Raji (cell line): Measurements from ENCODE around the gene NUDCD3.

ENCODE experiments used
- POLR2A ChIP-seq: IDR thresholded peaks from 2 replicates; pipeline ENCODE4 v1.6.1; 2011; ENCODE audit warnings: low read depth, low read length, control low read depth; ENCODE audit not compliant: insufficient read depth

The NUDCD3 gene

DNA sequence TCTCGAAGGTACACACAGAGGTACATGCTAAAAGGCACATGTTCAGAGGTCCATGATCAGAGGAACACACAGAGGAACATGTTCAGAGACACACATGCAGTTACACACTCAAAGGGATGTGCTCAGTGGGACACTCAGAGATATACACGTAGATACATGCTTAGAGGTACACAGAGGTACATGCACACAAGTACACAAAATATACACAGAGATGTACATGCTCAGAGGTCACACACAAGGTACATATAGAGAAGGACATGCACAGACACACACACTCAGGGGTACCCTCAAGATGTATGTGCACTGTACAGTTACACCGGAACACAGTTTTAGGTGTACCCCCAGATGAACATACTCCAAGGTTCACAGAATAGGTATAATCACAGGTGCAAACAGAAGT, 31.9 kb upstream of the NUDCD3 start:
- TF ChIP-seq POLR2A = no peak

DNA sequence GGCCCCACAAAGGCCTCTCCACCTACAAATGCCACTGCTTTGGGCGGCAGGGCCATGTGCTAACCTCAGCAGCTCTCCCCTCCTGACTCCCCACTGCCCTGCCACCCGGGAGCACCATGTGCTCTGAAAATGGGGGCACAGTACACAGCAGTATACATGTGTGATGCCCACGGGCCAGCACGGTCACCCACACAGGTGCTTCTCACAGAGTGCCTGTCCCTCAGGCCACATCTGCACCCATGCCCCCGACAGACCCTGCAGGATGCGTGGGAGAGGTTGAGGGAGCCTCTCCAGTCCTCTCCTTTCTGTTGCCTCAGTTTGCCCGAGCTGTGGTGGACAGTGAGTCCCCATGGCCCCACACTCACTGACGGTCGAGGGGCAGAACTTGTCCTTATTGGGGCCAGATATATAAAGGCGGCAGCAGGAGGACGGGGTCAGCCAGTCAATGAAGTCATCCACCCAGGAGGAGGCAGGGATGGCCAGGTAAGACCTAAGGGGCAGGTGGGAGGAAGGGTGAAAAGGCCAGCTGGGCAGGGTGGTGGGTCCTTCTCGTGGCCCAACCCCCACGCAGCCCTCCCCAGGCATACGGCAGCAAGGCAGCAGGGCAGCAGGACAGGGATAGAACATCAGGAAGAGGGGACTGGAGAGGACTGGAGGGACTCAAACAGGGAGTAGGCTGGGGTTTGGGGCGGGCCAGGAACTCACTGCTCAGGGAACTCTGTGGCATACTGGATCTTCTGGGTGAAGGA, 31.1 kb upstream of the NUDCD3 start:
- TF ChIP-seq POLR2A = no peak

DNA sequence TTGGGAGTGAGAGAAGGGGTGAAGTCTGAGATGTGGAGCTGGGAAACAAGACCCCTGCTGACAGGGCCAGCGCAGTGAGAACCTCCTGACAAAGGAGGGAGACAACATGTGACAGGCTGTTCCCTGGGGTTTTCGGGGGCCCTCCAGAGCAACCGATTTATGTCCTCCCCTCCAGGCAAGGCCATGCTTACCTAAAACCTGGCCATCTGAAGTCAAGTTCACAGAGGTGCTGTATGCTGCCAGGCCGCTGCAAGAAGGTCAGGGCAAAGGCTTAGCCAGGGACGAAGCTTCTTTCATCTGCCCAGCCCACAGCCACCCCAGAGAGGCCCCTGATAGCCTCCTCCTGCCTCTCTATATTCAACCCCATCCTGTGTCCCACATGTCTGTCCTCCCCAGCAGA, 30.1 kb upstream of the NUDCD3 start:
- no peak for TF ChIP-seq POLR2A

DNA sequence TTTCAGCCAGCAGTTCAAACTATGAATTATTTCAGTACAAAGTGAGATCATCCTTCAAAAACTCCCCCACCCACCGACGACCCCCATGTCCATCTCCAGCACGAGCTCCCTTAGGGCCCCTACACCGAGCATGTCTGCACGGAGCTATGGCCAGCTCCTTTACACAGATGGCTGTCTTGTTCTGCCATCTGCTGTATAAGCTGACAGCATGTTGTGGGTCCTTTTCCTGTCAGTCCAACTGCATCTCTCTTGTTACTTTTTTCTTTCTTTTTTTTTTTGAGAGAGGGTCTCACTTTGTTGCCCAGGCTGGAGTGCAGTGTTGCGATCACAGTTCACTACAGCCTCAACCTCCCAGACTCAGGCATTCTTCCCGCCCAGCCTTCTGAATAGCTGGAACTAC, 29.1 kb upstream of the NUDCD3 start:
- TF ChIP-seq POLR2A = no peak

- no peak for TF ChIP-seq POLR2A
Measured at GRCh38 chr7:44518761-44519160, 28.3 kb upstream of the NUDCD3 start.

DNA sequence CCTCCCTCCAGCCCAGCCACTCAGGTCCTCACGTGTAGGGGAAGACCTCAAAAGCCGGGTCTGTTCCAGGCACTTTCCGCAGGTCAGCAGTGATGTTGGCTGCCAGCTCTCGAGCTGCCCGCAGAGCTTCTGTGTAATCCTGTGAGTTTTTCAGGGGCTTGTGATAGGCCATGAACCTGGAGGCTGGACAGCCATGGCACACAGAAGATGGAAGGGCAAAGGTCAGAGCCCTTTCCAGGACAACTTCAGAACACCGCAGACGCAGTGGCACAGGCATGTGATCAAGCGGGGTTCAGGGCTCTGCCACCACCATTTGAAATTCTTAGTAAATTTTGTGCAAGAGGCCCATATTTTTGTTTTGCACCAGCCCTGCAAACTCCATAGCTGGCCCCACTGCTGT, 26.7 kb upstream of the NUDCD3 start:
- TF ChIP-seq POLR2A = no peak

GRCh38 chr7:44515590-44516268, 25.3 kb upstream of the NUDCD3 start:
- no peak for TF ChIP-seq POLR2A

DNA sequence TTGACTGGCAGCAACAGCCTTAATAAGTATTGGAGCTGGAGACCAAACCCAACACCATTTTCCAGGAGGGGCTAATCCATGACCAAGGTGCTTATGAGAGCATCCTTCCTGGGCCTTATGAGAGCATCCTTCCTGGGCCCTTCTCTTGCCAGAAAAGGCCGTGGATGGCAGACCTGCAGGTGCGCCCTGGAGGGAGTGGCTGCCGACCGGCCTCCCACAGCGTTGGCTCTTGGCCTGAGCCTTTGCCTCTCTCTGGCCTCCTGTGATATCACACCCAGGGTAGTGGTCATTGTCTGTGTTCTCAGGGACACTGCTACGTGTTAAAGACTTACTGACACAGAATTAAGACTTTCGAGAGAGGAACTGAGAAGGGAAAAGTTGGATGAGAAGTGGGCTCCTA, 22.3 kb upstream of the NUDCD3 start:
- TF ChIP-seq POLR2A = no peak

DNA sequence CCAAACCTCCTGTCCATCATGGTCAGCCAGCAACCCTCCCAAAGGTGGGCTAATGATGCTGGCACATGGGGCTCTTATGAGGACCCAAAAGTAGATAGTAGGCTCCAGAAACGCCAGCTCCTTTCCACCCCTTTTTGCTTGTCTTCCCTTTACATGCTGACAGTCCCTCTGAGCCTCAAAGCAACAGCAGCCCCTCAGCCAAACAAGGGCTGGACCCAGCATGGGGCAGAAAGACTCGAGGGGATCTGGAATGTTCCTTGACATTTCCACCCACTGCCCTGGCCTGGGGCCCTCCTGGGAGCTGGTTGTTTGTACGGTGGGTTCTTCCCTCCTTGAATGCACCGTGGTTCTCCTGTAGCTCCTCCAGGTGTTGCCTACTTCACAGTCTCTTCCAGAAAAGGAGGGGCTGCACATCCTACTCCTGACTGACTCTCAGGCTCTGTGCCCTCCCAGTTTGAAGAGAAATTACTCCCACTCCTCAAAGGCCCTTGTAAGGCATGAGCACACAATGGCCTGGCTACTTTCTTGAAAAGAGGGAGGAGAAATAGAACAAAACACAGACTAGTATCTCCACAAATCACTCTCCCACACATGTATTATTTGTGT, 21.5 kb upstream of the NUDCD3 start:
- no peak for TF ChIP-seq POLR2A

GRCh38 chr7:44511236-44511635, 20.8 kb upstream of the NUDCD3 start:
- TF ChIP-seq POLR2A = no peak

GRCh38 chr7:44508328-44509030, 18.0 kb upstream of the NUDCD3 start:
- no peak for TF ChIP-seq POLR2A

DNA sequence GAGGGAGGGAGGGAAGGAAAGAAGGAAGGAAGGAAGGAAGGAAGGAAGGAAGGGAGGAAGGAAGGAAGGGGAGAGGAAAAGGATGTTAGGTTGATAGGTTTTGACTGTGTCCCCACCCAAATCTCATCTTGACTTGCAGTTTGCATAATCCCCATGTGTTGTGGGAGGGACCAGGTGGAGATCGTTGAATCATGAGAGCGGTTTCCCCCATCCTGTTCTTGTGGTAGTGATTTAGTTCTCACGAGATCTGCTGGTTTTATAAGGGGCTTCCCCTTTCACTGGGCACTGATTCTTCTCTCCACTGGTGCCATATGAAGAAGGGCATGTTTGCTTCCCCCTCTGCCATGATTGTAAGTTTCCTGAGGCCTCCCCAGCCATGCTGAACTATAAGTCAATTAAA, 15.1 kb upstream of the NUDCD3 start:
- no peak for TF ChIP-seq POLR2A

DNA sequence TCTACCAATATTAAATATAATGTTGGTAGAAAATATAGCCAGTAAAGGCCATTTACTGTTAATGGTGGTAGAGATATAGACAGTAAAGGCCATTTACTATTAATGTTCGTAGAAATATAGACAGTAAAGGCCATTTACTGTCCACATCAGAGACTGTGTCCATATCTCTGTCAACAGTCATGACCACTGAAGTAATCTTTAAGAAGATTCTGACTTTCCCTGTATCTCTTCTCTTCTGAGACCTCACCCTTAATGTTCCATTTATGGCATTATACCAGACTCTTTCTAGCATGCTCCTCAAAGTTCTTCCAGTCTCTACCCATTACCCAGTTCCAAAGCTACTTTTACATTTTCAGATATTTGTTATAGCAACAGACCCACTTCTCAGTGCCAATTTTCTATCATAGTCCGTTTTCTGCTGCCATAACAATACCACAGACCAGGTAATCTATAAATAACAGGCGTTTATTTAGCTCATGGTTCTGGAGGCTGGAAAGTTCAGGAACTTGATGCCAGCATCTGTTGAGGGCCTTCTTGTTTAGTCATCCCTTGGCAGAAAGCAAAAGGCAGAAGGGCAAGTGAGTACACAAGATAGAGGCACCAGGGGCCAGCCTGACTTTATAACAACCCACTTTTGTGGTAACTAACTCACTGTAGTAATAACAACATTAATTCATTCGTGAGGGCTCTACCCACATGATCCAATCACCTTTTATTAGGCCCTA, 7.9 kb upstream of the NUDCD3 start:
- TF ChIP-seq POLR2A = no peak

GRCh38 chr7:44497155-44498027, 6.9 kb upstream of the NUDCD3 start:
- no peak for TF ChIP-seq POLR2A
